Tibial nerve (tissue), 4 donors: Measurements from ENCODE around the gene GRM1.

Experiments
- EP300 ChIP-seq, 2 donors: sonication (generic); formaldehyde crosslinking; IDR thresholded peaks; one replicate each; pipeline ENCODE4 v1.6.1; 2017; ENCODE audit warnings: antibody characterized with exemption in 2 of 2, mild to moderate bottlenecking in 1 of 2
- POLR2A ChIP-seq, 2 donors: fragments of 450-650 bp; IDR thresholded peaks; one replicate each; pipeline ENCODE4 v1.6.1; 2017; ENCODE audit warnings: antibody characterized with exemption in 2 of 2, mild to moderate bottlenecking in 2 of 2, moderate library complexity in 2 of 2
- TF ChIP-seq, protein P1 (sequence below), 5 experiments: fragments of 200-600 bp in 3 of 5; fragments of 450-650 bp in 2 of 5; sonication (generic) in 3 of 5; IDR thresholded peaks; one replicate each; pipeline ENCODE4 v1.5.1; 2016 to 2019; ENCODE audit warnings: antibody characterized with exemption in 5 of 5, mild to moderate bottlenecking in 3 of 5, moderate library complexity in 2 of 5

DNA sequence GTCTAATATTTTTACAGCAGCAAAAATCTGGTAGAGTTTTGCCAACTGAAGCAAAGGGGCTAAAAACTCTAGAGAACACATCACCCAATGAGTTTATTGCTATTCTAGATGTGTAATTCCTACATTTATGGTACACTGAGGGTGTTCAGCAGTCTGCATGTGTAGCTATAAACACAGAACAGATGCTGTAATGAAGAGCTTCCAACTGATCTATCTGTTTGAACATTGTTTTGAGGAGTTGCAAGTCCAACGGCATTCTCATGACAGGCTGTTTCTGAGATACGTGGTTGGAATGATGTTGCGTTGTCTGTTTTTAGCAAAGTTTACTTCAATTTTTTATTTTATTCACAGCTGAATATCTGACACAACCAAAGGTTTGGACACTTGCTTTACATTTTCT is 373.6 kb downstream of the GRM1 start:
- TF ChIP-seq, protein P1, sequence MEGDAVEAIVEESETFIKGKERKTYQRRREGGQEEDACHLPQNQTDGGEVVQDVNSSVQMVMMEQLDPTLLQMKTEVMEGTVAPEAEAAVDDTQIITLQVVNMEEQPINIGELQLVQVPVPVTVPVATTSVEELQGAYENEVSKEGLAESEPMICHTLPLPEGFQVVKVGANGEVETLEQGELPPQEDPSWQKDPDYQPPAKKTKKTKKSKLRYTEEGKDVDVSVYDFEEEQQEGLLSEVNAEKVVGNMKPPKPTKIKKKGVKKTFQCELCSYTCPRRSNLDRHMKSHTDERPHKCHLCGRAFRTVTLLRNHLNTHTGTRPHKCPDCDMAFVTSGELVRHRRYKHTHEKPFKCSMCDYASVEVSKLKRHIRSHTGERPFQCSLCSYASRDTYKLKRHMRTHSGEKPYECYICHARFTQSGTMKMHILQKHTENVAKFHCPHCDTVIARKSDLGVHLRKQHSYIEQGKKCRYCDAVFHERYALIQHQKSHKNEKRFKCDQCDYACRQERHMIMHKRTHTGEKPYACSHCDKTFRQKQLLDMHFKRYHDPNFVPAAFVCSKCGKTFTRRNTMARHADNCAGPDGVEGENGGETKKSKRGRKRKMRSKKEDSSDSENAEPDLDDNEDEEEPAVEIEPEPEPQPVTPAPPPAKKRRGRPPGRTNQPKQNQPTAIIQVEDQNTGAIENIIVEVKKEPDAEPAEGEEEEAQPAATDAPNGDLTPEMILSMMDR (IDR thresholded peaks at IDR 0.05), result no peak
- TF ChIP-seq POLR2A (IDR thresholded peaks at IDR 0.05) (no peak), EP300 (IDR thresholded peaks at IDR 0.05) (no peak)
